MM.1S (cell line): ENCODE data around the gene BCR.
"Not testable (repeated sequence)": the region's sequence is repeated elsewhere in the genome, so short reads cannot be mapped to it uniquely, and the experiment has no call there.

ENCODE experiments used
- EZH2 ChIP-seq: fragments of 300-600 bp; sonication (generic); optimal IDR thresholded peaks from 2 replicates; pipeline ENCODE3; 2017; ENCODE audit warnings: low read depth, mild to moderate bottlenecking, antibody characterized with exemption, low read length, mixed read lengths
- TF ChIP-seq, protein P1 (sequence below): fragments of 300-600 bp; sonication (generic); IDR thresholded peaks from 2 replicates; pipeline ENCODE4 v1.5.1; 2016; ENCODE audit warnings: antibody characterized with exemption, low read length, mixed read lengths

DNA sequence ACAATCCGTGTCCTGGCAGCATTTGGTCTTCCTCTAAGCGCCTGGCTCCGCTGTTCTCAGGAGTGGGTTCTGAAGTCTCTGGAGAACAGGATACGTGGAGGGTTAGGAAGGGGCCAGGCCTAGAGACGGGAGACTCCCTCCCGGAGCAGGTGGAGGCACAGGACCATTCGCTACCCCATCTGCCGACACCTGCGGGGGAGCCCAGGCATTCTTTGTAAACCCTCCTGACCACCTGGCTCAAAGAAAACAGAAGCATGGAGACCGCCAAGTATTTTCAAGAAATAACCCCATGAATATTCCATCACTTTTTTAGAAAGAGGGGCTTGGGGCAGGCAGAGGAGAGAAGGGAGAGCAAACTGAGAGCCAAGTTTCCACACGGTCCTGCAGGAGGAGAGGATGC is 136.3 kb downstream of the BCR start:
- TF ChIP-seq, protein P1, sequence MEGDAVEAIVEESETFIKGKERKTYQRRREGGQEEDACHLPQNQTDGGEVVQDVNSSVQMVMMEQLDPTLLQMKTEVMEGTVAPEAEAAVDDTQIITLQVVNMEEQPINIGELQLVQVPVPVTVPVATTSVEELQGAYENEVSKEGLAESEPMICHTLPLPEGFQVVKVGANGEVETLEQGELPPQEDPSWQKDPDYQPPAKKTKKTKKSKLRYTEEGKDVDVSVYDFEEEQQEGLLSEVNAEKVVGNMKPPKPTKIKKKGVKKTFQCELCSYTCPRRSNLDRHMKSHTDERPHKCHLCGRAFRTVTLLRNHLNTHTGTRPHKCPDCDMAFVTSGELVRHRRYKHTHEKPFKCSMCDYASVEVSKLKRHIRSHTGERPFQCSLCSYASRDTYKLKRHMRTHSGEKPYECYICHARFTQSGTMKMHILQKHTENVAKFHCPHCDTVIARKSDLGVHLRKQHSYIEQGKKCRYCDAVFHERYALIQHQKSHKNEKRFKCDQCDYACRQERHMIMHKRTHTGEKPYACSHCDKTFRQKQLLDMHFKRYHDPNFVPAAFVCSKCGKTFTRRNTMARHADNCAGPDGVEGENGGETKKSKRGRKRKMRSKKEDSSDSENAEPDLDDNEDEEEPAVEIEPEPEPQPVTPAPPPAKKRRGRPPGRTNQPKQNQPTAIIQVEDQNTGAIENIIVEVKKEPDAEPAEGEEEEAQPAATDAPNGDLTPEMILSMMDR = not testable (repeated sequence)
- TF ChIP-seq EZH2 = not testable (repeated sequence)
